GM19025 (cell line): ENCODE results near the gene BRPF1.
A peak's percentile ranks its signal among the peaks of the same experiment; 100 is the strongest.

Source experiments
- ATAC-seq: cut with Tn5 transposase; IDR thresholded peaks from one replicate; pipeline ENCODE4 v1.9.1; 2021; ENCODE audit warnings: mild to moderate bottlenecking, low read depth, moderate library complexity; ENCODE audit not compliant: unreplicated experiment

Gene BRPF1

GRCh38 chr3:9729419-9729818 is 2.1 kb upstream of the BRPF1 start:
- ATAC-seq, result no peak

DNA sequence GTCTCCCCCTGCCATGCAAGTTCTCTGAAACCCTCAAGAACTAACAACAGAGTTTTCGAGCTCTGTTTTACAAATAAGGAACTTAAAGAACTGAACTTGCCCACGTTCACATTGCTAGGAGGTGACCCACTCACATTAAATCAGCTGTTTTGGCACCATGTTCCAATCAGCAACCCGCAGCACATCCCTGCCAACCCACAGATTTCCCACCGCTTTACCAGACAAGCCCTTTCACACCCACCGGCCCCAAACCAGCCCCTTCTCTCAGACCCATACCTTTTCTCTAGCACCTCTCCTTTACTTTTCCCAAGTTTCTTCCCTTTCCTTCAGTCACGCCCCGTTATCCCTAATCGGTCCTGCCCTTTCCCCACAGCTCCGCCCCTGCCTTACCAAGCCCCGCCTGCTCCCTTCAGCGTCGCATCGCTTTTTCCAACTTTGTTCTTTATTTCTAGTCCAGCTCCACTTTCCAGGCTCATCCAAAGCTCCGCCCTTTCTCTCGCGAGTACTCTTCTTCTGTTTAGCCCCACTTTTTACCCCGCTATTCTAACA is 804 bp upstream of the BRPF1 start:
- peak; percentile 40 for ATAC-seq

GRCh38 chr3:9732080-9732739 is 675 bp downstream of the BRPF1 start:
- ATAC-seq, result no peak

DNA sequence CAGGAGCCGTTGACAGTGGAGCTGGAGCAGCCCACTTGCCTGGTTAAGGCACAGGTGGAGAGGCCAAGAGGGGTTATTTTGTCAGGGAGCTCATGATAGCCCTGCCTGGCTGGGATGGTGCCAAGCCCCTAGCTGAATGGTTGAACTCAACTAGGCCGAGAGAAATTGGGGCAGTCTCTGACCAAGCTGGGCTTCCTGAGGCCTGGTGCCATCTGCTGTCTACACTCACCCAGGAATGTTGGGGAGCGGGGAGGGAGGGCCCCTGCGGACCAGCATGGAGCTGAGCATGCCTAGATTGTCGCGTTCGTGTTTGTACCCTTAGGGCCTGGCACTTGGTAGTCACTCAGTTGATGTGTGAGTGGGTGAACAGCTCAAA is 1.2 kb downstream of the BRPF1 start:
- no peak for ATAC-seq

- ATAC-seq, result no peak
Measured at GRCh38 chr3:9736831-9737230, 5.3 kb downstream of the BRPF1 start.

GRCh38 chr3:9739181-9739580 is 7.6 kb downstream of the BRPF1 start:
- no peak for ATAC-seq

- ATAC-seq, result no peak
Measured at GRCh38 chr3:9742560-9742959, 11.0 kb downstream of the BRPF1 start.

- no peak for ATAC-seq
Measured at GRCh38 chr3:9743548-9743947, 12.0 kb downstream of the BRPF1 start.

DNA sequence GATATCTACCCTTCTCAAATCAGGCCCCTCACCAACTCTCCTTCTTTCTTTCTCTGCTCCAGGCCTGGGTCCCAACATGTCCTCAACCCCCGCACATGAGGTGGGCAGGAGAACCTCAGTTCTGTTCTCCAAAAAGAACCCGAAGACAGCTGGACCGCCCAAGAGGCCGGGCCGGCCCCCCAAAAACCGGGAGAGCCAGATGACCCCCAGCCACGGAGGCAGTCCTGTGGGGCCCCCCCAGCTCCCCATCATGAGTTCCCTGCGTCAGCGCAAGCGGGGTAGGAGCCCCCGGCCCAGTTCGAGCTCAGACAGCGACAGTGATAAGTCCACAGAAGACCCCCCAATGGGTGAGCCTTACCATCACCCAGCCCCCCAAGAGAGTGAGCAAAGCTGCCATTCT is 12.6 kb downstream of the BRPF1 start:
- no peak for ATAC-seq

- ATAC-seq, result no peak
Measured at GRCh38 chr3:9745521-9745920, 14.0 kb downstream of the BRPF1 start.

DNA sequence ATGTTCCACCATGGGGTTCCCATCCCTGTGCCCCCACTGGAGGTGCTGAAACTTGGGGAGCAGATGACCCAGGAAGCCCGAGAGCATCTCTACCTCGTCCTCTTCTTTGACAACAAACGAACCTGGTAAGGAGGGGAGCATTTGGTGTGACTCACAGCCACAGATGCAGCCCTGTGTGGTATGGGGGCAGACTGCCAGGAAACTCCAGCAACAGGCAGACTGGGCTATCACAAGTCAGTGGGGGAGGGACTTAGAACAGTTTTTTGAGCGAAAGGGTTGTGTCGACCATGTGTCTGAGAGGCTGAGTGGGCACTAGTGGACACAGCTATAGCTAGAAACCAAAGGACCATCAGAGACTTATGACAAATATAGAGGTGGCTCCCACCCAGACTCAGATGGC is 14.8 kb downstream of the BRPF1 start:
- no peak for ATAC-seq

- no peak for ATAC-seq
Measured at GRCh38 chr3:9747267-9747666, 15.7 kb downstream of the BRPF1 start.

DNA sequence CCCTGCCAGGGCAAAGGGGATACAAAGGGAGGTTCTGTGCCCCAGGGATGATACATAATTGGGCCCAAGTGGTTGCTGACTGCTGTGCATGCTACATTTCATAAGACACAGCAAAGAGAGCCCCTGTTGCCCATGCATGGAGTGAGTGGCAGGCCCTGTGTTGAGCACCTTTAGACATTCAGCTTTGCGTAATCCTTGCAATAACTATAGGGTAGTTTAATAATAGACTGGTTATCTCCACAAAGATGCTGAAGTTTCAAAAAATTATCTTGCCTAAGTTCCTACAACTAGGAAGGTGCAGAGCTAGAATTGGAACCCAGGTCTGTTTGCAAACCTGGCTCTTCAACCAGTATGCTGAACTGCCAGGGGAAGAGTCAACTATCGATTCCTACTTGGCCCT is 16.5 kb downstream of the BRPF1 start:
- ATAC-seq, result no peak

- ATAC-seq, result no peak
Measured at GRCh38 chr3:9749296-9749644, 17.7 kb downstream of the BRPF1 start.

DNA sequence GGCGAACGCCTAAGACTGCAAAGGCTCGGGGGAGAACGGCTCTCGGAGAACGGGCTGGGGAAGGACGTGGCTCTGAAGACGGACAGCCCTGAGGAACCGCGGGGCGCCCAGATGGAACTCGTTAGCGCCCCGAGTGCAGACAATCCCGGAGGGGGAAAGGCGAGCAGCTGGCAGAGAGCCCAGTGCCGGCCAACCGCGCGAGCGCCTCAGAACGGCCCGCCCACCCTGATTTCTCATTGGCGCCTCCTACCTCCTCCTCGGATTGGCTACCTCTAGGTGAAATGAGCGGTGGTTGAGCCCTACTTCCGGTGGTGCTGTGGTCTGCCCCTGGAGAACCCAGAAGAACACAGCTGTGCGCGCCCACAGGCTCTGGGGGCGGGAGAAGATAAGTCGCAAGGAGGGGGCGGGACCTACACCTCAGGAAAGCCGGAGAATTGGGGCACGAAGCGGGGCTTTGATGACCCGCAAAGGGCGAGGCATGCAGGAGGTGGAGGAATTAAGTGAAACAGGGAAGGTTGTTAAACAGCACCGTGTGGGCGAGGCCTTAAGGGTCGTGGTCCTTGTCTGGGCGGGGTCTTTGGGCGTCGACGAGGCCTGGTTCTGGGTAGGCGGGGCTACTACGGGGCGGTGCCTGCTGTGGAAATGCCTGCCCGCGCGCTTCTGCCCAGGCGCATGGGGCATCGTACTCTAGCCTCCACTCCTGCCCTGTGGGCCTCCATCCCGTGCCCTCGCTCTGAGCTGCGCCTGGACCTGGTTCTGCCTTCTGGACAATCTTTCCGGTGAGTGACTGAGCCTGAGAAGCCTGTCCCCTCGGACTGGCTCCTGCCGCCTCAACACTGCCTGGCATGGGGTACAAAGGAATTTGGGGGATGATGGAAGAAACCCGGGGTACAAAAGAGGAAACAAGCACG is 18.4 kb downstream of the BRPF1 start, which contains the start of gene OGG1:
TSS of gene OGG1 (plus strand) at position 308 of the 911 bp plus-strand sequence. CDS start at position 643, 335 bp downstream.
- peak; percentile 89 for ATAC-seq

GRCh38 chr3:9750556-9751411 is 19.2 kb downstream of the BRPF1 start:
- no peak for ATAC-seq

DNA sequence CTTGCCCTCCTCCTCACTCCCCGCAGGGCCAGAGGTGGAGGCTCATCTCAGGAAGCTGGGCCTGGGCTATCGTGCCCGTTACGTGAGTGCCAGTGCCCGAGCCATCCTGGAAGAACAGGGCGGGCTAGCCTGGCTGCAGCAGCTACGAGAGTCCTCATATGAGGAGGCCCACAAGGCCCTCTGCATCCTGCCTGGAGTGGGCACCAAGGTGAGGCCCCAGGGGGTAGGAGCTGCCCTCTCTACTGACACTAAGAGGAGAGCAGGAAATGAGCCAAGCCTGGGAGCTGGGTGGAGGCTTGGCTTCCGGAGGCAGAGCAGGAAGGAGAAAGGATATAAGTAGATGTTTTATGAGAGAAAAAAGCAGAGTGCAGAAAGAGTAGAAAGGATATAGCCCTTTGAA is 23.1 kb downstream of the BRPF1 start:
- no peak for ATAC-seq

- ATAC-seq, result no peak
Measured at GRCh38 chr3:9757427-9757826, 25.9 kb downstream of the BRPF1 start.

DNA sequence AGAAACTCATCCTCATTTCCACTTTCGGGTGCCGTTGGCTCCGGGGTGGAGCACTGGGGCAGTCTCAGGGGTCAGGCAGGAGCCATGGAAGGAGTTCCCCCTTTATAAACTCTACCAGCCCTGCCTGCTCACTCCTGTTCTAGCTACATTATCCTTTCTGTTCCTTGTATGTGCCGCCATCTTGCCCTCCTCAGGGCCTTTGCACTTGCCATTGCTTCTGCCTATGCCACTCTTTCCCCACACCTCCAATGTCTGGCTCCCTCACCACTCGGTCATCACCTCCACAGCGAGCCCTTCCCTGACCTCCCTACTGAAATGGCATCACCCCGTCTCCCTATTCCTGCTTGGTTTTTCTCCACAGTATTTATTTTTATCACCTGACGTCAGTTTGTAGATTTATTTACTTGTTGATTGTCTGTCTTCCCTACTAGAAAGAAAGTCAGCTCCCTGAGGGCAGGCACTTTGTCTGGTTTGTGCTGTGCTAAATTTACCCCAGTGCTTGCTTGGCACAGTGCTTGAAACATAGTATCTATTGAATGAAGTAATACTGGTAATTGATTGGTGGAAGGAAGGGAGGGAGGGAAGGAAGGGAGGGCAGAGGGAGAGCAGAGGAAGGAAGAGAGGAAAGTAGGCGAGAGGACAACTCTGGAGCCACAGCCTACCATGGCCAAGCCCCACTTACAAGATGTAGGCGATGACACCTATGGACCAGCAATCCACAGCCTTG is 29.4 kb downstream of the BRPF1 start:
- no peak for ATAC-seq

DNA sequence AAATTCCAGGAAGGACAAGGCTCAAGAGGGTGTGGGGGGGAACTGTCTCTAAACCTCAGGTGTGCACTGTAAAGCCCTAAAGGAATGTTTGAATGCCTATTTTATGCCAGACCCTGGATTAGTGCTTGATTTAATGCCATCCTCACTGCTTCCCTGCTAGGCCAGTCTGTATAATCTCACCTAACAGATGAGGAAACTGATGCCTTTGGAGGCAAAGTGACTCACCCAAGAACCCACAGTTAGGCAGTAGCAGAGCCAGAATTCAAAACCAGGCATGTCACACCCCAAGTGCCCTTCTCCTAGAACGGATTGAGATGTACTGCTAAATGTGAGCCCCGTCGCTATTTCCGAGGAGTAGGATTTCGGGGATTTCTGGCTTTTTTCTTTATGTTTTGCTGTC is 30.4 kb downstream of the BRPF1 start:
- no peak for ATAC-seq
